Breast epithelium (tissue), 4 donors: ENCODE data around the gene TSC1. TPM values are rescaled to one million over a fixed set of nuclear protein-coding genes. Genes with fewer than 3 reads are reported as not detected.

Source experiments
- DNase-seq, 2 donors: peaks; one replicate each; pipeline ENCODE4 v3.0.0-alpha.2; 2019; ENCODE audit warnings: low spot score in 2 of 2
- H3K27ac ChIP-seq, 2 donors: fragments of 200-600 bp; sonication (generic) in 1 of 2; one replicate each; pipeline ENCODE4 v1.5.1; 2016 to 2019; ENCODE audit warnings: mild to moderate bottlenecking in 1 of 2
- H3K27me3 ChIP-seq, 2 donors: fragments of 200-600 bp; sonication (generic) in 1 of 2; one replicate each; pipeline versions ENCODE4 v1.5.1 to v1.6.0; 2017 to 2019; ENCODE audit warnings: control low read depth in 1 of 2, mild to moderate bottlenecking in 1 of 2
- H3K36me3 ChIP-seq: fragments of 200-600 bp; one replicate; pipeline ENCODE4 v1.5.1; 2019
- H3K4me1 ChIP-seq, 2 donors: fragments of 200-600 bp; sonication (generic); one replicate each; pipeline ENCODE4 v1.5.1; 2016 to 2019; ENCODE audit warnings: control low read depth in 1 of 2
- H3K4me3 ChIP-seq, 3 donors: fragments of 200-600 bp; sonication (generic); 1 replicate in 2 of 3; 2 replicates in 1 of 3; pipeline ENCODE4 v1.5.1; 2016 to 2019; ENCODE audit warnings: mild to moderate bottlenecking in 3 of 3, moderate library complexity in 2 of 3
- H3K9me3 ChIP-seq, 2 donors: fragments of 200-600 bp; sonication (generic) in 1 of 2; one replicate each; pipeline ENCODE4 v1.5.1; 2016 to 2019; ENCODE audit warnings: control low read depth in 1 of 2
- POLR2A ChIP-seq: fragments of 450-650 bp; IDR thresholded peaks from one replicate; pipeline ENCODE4 v1.6.1; 2016; ENCODE audit warnings: antibody characterized with exemption, mild to moderate bottlenecking, moderate library complexity
- POLR2AphosphoS5 ChIP-seq, 3 donors: sonication (generic); formaldehyde crosslinking; IDR thresholded peaks; one replicate each; pipeline ENCODE4 v1.6.1; 2017; ENCODE audit warnings: antibody characterized with exemption in 3 of 3
- intact Hi-C: fragments of 100-400 bp; cut with DNase I; formaldehyde crosslinking; loops from one replicate; pipeline ENCODE4 v1.15.1; 2023; ENCODE audit warnings: low total_unique reads
- total RNA-seq, 3 donors: library from RNA; depleted of rRNA; stranded (reverse); fragments of >200 nt; gene quantifications; one replicate each; pipeline ENCODE4 v1.1.0, GENCODE V29; 2016
- TF ChIP-seq, protein P1 (sequence below), 3 donors: fragments of 450-650 bp; IDR thresholded peaks; one replicate each; pipeline ENCODE4 v1.5.1; 2016 to 2017; ENCODE audit warnings: antibody characterized with exemption in 3 of 3, mild to moderate bottlenecking in 3 of 3, moderate library complexity in 3 of 3

The TSC1 gene
- total RNA-seq, 3 donors from 2014 or later: 38.1 to 61.9 (median 48.2) TPM

GRCh38 chr9:132883349-132884294 is 60.8 kb downstream of the TSC1 start:
- DNase-seq: no peak
- H3K27ac ChIP-seq: no peak overlapping the region
- intact Hi-C loops: no loop called here
- no peaks in the 10 kb centered on the region for H3K36me3 ChIP-seq
- TF ChIP-seq, protein P1, sequence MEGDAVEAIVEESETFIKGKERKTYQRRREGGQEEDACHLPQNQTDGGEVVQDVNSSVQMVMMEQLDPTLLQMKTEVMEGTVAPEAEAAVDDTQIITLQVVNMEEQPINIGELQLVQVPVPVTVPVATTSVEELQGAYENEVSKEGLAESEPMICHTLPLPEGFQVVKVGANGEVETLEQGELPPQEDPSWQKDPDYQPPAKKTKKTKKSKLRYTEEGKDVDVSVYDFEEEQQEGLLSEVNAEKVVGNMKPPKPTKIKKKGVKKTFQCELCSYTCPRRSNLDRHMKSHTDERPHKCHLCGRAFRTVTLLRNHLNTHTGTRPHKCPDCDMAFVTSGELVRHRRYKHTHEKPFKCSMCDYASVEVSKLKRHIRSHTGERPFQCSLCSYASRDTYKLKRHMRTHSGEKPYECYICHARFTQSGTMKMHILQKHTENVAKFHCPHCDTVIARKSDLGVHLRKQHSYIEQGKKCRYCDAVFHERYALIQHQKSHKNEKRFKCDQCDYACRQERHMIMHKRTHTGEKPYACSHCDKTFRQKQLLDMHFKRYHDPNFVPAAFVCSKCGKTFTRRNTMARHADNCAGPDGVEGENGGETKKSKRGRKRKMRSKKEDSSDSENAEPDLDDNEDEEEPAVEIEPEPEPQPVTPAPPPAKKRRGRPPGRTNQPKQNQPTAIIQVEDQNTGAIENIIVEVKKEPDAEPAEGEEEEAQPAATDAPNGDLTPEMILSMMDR (IDR thresholded peaks at IDR 0.05): no peak
- TF ChIP-seq POLR2A (no peak), POLR2AphosphoS5 (IDR thresholded peaks at IDR 0.05) (no peak)
- H3K9me3 ChIP-seq: no peaks in the 10 kb centered on the region
- no peak overlapping the region for H3K4me3 ChIP-seq
- peaks cover 0 to 3% of the 10 kb centered on the region in 2 donors for H3K4me1 ChIP-seq
- H3K27me3 ChIP-seq: no peaks in the 10 kb centered on the region

DNA sequence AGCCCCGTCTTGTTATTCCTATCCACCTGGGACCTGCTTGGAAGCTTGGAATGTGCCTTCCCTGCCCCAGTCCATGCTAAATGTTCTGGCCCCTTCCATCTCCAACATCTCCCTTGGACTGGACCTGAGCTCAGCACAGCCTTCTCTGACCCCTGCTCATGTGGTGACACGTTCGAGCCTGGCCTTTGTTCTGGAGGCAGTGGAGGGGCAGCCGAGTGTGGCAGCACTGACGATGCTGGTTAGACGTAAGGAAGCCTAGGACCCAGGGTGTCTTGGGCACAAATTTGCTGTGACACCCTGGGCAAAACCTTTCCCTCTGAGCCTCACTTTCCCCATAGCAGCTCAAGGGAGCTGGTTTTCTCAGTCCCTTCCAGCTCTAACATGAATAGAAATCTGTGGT is 61.8 kb downstream of the TSC1 start:
- H3K9me3 ChIP-seq: no peaks in the 10 kb centered on the region
- intact Hi-C loops: no loop called here
- H3K4me1 ChIP-seq: peaks cover under 1 to 3% of the 10 kb centered on the region in 2 donors
- TF ChIP-seq POLR2AphosphoS5 (IDR thresholded peaks at IDR 0.05): no peak
- TF ChIP-seq POLR2A: no peak
- TF ChIP-seq, protein P1 (IDR thresholded peaks at IDR 0.05): no peak
- H3K27ac ChIP-seq: no peak overlapping the region
- no peak for DNase-seq
- no peak overlapping the region for H3K4me3 ChIP-seq
- H3K27me3 ChIP-seq: no peaks in the 10 kb centered on the region
- no peaks in the 10 kb centered on the region for H3K36me3 ChIP-seq

DNA sequence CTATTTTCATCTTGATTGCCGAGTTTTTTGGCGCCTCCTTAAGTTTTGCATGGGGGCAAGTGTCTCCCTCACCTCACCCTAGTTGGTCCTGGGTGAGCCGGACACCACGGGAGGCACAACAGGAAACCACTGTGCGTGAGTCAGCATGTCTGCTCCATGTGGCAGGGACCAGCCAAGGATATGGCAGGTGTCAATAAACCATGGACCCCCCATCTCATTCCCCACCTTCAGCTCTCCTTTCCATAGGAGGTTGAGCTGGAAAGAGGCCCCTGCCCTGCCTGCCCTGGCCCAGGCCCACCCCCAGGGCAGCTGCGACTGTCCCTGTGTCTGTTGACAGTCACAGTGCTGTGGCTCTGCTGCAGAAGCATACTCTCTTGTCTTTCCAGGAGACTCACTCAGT is 62.6 kb downstream of the TSC1 start:
- no peaks in the 10 kb centered on the region for H3K27me3 ChIP-seq
- H3K36me3 ChIP-seq: no peaks in the 10 kb centered on the region
- intact Hi-C loops: no loop called here
- H3K9me3 ChIP-seq: no peaks in the 10 kb centered on the region
- DNase-seq: no peak
- H3K4me1 ChIP-seq: peaks cover 3 to 5% of the 10 kb centered on the region in 2 donors
- no peak overlapping the region for H3K4me3 ChIP-seq
- H3K27ac ChIP-seq: no peak overlapping the region
- TF ChIP-seq, protein P1 (IDR thresholded peaks at IDR 0.05): no peak
- no peak for TF ChIP-seq POLR2A

DNA sequence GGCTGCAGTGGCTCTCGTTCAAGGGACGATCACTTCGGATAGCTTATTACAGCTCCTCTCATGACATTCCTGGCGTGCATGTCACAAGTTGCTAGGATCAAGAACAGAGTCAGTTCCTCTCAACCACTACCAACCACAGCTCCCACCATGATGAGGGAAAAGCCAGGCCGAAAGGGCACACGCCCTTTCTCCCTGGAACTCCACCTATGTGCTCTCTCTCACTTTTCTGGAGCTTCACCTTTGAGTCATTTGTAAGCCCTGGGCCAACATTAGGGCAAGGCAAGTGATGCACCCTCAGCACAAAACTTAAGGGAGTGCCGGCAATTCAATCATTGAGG is 64.1 kb downstream of the TSC1 start:
- H3K9me3 ChIP-seq: no peaks in the 10 kb centered on the region
- no peaks in the 10 kb centered on the region for H3K27me3 ChIP-seq
- no peak for DNase-seq
- no peak overlapping the region for H3K27ac ChIP-seq
- H3K36me3 ChIP-seq: no peaks in the 10 kb centered on the region
- TF ChIP-seq POLR2A: no peak
- no peak for TF ChIP-seq POLR2AphosphoS5 (IDR thresholded peaks at IDR 0.05)
- TF ChIP-seq, protein P1 (IDR thresholded peaks at IDR 0.05): no peak
- peaks cover 3 to 5% of the 10 kb centered on the region in 2 donors for H3K4me1 ChIP-seq
- H3K4me3 ChIP-seq: no peak overlapping the region
- intact Hi-C loops: no loop called here
